ENCODE measurements around the gene GJC2. TPM values are rescaled to one million over a fixed set of nuclear protein-coding genes. Genes with fewer than 3 reads are reported as not detected.
A peak's percentile ranks its signal among the peaks of the same experiment; 100 is the strongest.

GJC2 gene
- total RNA-seq, 3 donors from 2014 or later: 1.3 TPM

- no peak for DNase-seq (ENCODE audit: low spot score in 2 of 2)
- Histone ChIP-seq H3K9me3 (no peaks in the 10 kb centered on the region), H3K4me3 (no peak overlapping the region), H3K36me3 (no peaks in the 10 kb centered on the region), H3K4me1 (peaks cover 29 to 31% of the 10 kb centered on the region in 2 donors), H3K27me3 (no peaks in the 10 kb centered on the region), H3K27ac (no peak overlapping the region)
- TF ChIP-seq POLR2A (IDR thresholded peaks at IDR 0.05): no peak
- intact Hi-C loops (cut with DNase I; ENCODE audit: low total_unique reads): no loop called here
These were observed 4.0 kb upstream of the GJC2 start for GRCh38 chr1:228145463-228146416.

GRCh38 chr1:228146417-228147150 is 3.1 kb upstream of the GJC2 start:
- Histone ChIP-seq H3K27me3 (no peaks in the 10 kb centered on the region), H3K4me1 (peaks cover 26 to 34% of the 10 kb centered on the region in 2 donors), H3K4me3 (no peak overlapping the region), H3K36me3 (no peaks in the 10 kb centered on the region), H3K9me3 (no peaks in the 10 kb centered on the region), H3K27ac (no peak overlapping the region)
- TF ChIP-seq CTCF (IDR thresholded peaks at IDR 0.05) (no peak), POLR2AphosphoS5 (IDR thresholded peaks at IDR 0.05) (no peak), POLR2A (IDR thresholded peaks at IDR 0.05) (no peak)
- intact Hi-C loops (cut with DNase I; ENCODE audit: low total_unique reads): no loop called here
- DNase-seq (ENCODE audit: low spot score in 2 of 2): no peak

- Histone ChIP-seq H3K4me1 (peaks cover 20 to 34% of the 10 kb centered on the region in 2 donors), H3K27ac (no peak overlapping the region), H3K36me3 (no peaks in the 10 kb centered on the region), H3K4me3 (no peak overlapping the region), H3K27me3 (no peaks in the 10 kb centered on the region), H3K9me3 (no peaks in the 10 kb centered on the region)
- TF ChIP-seq POLR2A (IDR thresholded peaks at IDR 0.05): no peak
- no peak for TF ChIP-seq CTCF (IDR thresholded peaks at IDR 0.05)
- TF ChIP-seq POLR2AphosphoS5 (IDR thresholded peaks at IDR 0.05): no peak
- DNase-seq (ENCODE audit: low spot score in 2 of 2): no peak
- intact Hi-C loops (cut with DNase I; ENCODE audit: low total_unique reads): no loop called here
These were observed 2.5 kb upstream of the GJC2 start for GRCh38 chr1:228147151-228147693.

- H3K4me3 ChIP-seq: no peak overlapping the region
These were observed 2.0 kb upstream of the GJC2 start for GRCh38 chr1:228147768-228148167.

More at GRCh38 chr1:228147768-228148167, 2.0 kb upstream of the GJC2 start:
- H3K27me3 ChIP-seq: no peaks in the 10 kb centered on the region
- no peak for DNase-seq (ENCODE audit: low spot score in 2 of 2)
- H3K4me1 ChIP-seq: peaks cover 14 to 31% of the 10 kb centered on the region in 2 donors
- H3K9me3 ChIP-seq: no peaks in the 10 kb centered on the region
- peak overlapping the region in 1 of 2 donors; percentile 82 for H3K27ac ChIP-seq
- intact Hi-C loops (cut with DNase I; ENCODE audit: low total_unique reads): no loop called here
- no peaks in the 10 kb centered on the region for H3K36me3 ChIP-seq
- TF ChIP-seq CTCF (IDR thresholded peaks at IDR 0.05) (no peak), POLR2A (IDR thresholded peaks at IDR 0.05) (no peak), POLR2AphosphoS5 (IDR thresholded peaks at IDR 0.05) (no peak)

Measured in breast epithelium (tissue), 4 donors.